Epithelial cell of proximal tubule (primary cell): ENCODE data around the gene ITPRID2. TPM values are rescaled to one million over a fixed set of nuclear protein-coding genes. Genes with fewer than 3 reads are reported as not detected.

Experiments used
- DNase-seq: peaks from one replicate; pipeline ENCODE4 v3.0.0-alpha.2; 2011; ENCODE audit warnings: low read depth
- H3K4me3 ChIP-seq: 2 replicates; pipeline ENCODE4 v1.5.1; 2011; ENCODE audit warnings: low read depth, mild to moderate bottlenecking, low read length
- total RNA-seq: library from RNA; depleted of rRNA; stranded (reverse); fragments of >200 nt; gene quantifications from 2 replicates; pipeline ENCODE4 v1.2.3, GENCODE V29; 2015
- TF ChIP-seq, protein P1 (sequence below): conservative IDR thresholded peaks from 2 replicates; pipeline ENCODE4 v1.5.1; 2012; ENCODE audit warnings: low read depth, mild to moderate bottlenecking, low read length

ITPRID2 gene
- total RNA-seq, 1 donor from 2014 or later: 112 TPM

DNA sequence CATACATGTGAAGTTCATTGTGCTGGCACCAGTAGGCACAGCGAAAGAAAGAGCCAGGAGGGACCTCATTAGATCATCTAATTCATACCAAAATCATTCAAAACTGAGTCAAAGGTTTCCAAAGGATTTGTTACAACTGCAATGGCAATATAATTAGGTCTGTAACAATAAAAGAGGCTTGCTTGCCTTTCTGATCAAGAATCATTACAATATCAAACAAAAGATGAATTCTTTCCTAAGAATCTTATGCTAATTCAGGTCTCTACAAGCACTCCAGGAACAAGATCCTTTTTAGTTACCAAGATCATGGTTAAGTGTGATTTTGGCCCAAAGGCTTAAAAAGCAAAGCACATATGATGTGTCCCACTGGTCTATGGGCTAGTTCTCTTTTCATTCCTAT lies 41.9 kb upstream of the ITPRID2 start:
- H3K4me3 ChIP-seq: no peak overlapping the region
- no peak for DNase-seq
- TF ChIP-seq, protein P1, sequence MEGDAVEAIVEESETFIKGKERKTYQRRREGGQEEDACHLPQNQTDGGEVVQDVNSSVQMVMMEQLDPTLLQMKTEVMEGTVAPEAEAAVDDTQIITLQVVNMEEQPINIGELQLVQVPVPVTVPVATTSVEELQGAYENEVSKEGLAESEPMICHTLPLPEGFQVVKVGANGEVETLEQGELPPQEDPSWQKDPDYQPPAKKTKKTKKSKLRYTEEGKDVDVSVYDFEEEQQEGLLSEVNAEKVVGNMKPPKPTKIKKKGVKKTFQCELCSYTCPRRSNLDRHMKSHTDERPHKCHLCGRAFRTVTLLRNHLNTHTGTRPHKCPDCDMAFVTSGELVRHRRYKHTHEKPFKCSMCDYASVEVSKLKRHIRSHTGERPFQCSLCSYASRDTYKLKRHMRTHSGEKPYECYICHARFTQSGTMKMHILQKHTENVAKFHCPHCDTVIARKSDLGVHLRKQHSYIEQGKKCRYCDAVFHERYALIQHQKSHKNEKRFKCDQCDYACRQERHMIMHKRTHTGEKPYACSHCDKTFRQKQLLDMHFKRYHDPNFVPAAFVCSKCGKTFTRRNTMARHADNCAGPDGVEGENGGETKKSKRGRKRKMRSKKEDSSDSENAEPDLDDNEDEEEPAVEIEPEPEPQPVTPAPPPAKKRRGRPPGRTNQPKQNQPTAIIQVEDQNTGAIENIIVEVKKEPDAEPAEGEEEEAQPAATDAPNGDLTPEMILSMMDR: no peak

DNA sequence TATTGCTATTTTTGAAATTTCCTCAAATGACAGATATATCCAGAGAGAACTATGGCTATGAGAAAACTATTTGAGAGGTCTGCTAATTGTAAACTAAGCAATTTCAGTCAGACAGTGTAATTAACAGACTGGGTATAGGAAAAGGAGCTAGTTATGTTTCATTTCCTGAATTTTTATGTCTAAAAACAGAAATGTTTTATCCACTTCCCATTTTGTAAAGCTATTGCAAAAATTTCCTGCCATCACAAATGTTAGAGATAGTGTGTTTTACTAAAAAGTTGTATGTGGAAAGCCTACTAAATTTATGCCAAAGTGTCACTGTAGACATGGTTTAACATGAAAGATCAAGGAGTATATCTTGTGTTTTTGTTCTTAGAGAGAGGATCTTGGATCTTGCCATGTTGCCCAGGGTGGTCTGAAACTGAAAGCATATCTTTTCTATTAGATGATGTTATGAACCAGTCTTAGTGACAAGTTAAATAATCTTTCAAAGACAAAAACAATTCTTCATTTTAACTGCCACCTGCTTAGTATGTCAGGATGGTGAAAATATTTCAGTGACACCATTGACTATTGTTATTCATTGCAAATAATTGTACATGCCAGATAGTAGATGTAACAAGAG lies 40.5 kb upstream of the ITPRID2 start:
- TF ChIP-seq, protein P1: no peak
- DNase-seq: no peak
- H3K4me3 ChIP-seq: no peak overlapping the region

DNA sequence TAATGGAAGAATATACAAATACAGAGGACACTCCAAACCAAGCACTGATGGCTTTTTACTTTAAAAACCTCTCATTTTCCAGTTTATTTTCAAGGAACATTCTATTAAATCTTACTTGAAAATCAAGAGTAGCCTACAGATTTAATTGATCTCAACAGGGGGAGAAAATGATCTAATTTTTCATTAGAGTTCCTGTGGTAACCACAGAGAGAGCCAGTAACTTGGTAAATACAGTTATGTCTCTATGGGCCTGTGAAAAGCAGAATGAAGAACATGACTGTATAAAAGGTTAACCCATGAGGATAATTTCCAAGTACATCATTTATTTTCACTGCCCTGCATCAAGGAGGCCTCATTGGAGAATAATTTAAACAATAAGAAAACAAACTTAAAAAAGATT lies 39.8 kb upstream of the ITPRID2 start:
- no peak for DNase-seq
- H3K4me3 ChIP-seq: no peak overlapping the region
- TF ChIP-seq, protein P1: no peak

DNA sequence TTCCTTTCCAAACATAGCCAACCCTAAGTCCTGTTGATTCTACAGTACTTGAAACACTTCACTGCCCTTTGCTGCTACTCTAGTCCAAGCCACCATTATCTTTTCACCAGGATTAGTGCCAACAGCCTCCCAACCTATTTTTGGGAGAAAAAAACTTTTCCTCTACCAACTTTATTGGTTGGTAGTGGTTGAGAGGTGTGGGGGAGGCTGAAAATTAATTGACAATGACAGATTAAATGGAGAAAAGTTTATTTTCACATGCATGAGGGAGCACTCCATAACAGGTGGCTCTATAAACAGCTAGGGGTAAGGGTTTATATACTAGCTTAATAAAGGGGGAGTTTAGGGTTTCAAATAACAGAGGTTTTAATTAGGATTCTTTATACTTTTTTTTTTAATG lies 37.8 kb upstream of the ITPRID2 start:
- TF ChIP-seq, protein P1: no peak
- DNase-seq: no peak
- no peak overlapping the region for H3K4me3 ChIP-seq

DNA sequence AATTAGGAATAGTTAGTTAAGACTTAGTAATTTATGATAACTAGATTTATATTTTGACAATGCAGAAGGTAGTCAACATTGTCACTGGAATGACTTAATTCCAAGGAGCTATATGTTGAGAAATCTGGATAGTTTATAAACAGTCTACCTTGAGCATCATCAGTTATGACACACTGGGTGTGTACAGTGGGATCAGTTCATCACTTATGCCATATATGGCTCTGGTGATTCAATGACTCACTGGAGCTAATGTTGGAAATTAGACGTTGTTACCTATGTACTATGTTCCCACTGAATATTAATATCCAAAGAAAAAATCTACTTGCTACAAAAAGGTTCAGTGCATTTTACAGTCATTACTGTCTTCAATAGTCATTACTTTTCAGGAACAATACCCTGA lies 34.0 kb upstream of the ITPRID2 start:
- no peak overlapping the region for H3K4me3 ChIP-seq
- DNase-seq: no peak
- TF ChIP-seq, protein P1: no peak

DNA sequence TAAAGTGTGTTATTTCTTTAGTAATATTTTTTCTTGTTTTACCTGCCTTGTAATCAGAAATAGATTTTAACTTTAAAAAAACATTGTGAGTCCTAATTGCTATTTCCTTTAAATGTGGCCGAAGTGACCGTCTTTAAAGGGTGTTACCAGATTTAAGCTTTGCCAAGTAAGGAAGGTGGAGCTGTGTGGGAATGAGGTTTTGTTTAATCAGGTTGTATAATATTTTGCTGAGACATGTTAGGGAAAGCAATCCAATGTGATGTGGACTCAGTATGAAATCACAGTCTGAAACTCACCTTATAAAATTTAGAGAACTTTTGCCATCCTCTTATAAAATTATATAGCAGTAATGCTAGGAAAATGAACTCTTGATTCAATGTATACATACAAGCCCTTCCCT lies 32.9 kb upstream of the ITPRID2 start:
- H3K4me3 ChIP-seq: no peak overlapping the region
- TF ChIP-seq, protein P1: no peak
- DNase-seq: no peak

DNA sequence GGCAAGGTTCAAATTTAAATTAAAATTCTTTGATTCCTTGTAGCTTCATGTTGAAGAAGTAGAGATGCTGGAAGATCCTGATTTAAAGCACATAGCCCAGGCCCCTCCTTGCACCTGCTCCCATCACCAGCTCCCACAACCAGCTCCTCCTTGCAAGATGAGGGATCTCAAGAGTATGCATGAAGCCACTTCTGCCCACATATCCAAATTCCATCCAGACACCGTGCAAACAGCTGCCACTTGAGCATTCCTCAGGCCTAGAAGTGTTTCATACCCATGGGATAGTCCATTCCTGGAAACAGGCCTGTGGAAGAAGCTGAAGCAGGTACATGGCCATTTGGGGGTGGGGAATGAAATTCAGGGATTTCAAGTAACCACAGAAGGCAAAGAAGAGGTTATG lies 32.4 kb upstream of the ITPRID2 start:
- TF ChIP-seq, protein P1: no peak
- no peak for DNase-seq
- no peak overlapping the region for H3K4me3 ChIP-seq
